Measurements from ENCODE around the gene VDR.
A peak's percentile ranks its signal among the peaks of the same experiment; 100 is the strongest.

The VDR gene

DNA sequence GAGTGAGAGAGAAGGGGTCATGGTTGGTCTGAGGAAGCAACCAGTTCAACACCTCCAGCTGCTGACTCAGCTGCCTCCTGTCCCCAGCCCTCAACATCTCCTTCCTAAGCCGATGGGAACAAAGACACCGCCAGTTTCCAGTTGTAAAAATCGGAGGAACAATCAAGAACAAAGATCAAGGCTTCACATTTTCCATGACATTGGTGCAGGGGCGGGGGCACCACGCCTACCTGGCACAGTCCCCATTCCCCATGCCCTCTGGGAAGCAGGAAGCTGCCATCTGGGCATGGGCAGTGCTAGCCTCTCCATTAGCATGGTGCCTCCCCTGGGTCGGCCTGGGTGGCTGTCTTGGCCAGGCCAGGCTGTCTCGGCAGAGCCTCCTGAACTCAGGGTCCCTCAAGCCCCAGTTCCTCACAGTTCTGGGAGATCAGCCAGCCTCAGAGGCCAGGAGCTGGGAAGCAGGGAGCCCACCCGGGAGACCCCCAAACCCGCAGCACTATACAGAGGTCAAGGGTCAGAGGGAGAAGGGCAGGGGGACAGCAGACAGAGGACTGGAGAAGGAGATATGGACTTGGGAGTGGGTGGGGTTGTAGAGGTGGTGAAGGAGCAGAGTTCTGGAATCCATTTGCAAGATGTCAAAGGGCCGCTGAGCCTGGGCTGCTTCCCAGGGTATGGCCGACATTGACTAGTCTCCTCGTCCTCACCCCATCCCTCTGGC lies 39.0 kb upstream of the VDR start:
- no peaks in the 10 kb centered on the region for H3K9me3 ChIP-seq
- H3K4me1 ChIP-seq, result peaks cover 54% of the 10 kb centered on the region
- no peak overlapping the region for H3K9ac ChIP-seq
- H3K27me3 ChIP-seq, result no peaks in the 10 kb centered on the region
- no peaks in the 10 kb centered on the region for H4K20me1 ChIP-seq
- H3K36me3 ChIP-seq, result no peaks in the 10 kb centered on the region
- TF ChIP-seq Cebpa-rat (IDR thresholded peaks at IDR 0.05), result no peak
- H3K4me2 ChIP-seq, result peak overlapping the region; percentile 97
- H3K27ac ChIP-seq, result no peak overlapping the region
- H3K4me3 ChIP-seq, result no peak overlapping the region

DNA sequence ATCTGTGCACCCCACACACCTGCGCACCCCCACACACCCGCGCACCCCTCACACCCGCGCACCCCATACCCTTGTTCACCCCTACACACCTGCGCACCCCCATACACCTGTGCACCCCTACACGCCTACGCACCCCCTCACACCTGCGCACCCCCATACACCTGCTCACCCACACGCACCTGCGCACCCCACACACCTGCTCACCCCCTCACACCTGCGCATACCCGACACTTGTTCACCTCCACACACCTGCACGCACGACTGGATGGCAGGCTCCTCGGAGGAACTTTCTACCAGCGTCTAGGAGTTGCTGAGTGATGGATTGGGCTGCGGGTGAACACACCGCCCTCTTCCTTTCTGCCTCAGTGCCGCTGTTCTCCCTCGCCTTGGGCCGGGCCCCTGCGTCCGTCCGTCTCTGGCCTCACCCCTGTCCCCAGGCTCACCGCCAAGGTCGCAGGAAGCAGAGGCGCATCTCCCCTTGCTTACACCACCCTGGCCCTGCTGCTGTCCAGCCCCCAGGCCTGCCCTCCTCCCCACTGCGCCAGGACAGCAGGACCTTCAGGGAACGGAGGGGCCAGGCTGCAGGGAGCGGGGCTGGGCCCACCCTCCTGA lies 37.9 kb upstream of the VDR start:
- Histone ChIP-seq H3K27ac (no peak overlapping the region), H3K36me3 (no peaks in the 10 kb centered on the region), H3K4me2 (peak overlapping the region; percentile 97), H3K27me3 (no peaks in the 10 kb centered on the region), H4K20me1 (no peaks in the 10 kb centered on the region), H3K9me3 (no peaks in the 10 kb centered on the region), H3K4me3 (no peak overlapping the region; the same call in 1 of the 2 replicates), H3K9ac (no peak overlapping the region), H3K4me1 (peaks cover 64% of the 10 kb centered on the region)
- TF ChIP-seq Cebpa-rat (IDR thresholded peaks at IDR 0.05), result no peak

DNA sequence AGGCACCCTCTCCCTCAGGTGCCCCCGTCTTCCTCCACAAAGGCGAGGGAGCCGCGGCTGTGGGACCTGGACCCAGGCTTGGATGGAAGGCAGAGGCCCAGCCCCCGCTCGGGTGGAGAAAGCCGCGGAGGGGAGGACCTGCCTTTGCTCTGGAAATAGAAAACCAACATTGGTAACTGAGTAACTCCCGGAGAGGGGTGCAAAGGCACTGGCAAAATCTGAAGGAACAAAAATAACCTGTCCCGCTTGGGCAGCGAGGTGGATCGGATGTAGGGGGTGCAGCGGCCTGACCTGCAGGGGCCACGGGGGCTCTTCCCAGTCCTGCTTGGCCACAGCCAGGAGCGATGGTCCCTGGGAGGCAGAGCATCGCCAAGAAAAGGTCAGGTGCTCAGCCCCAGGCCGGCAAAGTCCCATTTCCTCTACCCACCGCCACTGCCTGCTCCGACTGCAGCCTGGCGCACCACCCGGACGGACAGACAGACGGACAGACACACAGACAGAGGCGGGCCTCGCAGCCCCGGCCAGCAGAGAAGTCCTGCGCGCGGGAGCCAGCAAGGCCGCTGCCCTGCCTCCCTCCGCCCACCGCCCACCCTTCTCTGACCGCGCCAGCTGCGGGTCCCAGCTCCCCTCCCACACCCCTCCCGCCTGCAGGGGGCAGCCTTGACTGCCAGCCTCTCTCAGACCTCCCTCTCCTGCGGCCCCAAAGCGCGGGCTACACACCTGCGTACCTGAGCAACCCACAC lies 37.2 kb upstream of the VDR start:
- Histone ChIP-seq H3K9ac (peak overlapping the region; percentile 33; the same call in 1 of the 2 replicates), H3K9me3 (no peaks in the 10 kb centered on the region), H3K4me1 (peaks cover 69% of the 10 kb centered on the region), H3K4me2 (peak overlapping the region; percentile 97), H3K27ac (peak overlapping the region; percentile 72), H4K20me1 (no peaks in the 10 kb centered on the region), H3K4me3 (peak overlapping the region; percentile 61), H3K27me3 (no peaks in the 10 kb centered on the region), H3K36me3 (no peaks in the 10 kb centered on the region)
- TF ChIP-seq Cebpa-rat (IDR thresholded peaks at IDR 0.05), result no peak

DNA sequence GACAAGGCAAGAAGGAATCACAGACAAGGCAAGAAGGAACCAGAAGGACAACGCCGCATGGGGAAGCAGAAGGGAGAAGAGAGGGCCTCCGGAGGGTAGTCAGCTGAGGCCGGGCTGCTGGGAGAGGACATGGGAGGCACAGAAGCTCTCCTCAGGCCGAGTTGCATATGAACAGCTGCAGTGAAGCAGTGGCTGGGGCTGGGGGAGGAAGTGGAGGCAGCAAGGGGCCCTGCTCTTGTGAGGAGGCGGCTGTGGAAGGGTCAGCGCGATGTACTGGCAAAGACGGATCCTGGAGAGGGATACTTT lies 36.6 kb upstream of the VDR start:
- Histone ChIP-seq H3K4me3 (peak overlapping the region; percentile 61), H3K36me3 (no peaks in the 10 kb centered on the region), H3K4me1 (peaks cover 64% of the 10 kb centered on the region), H3K9ac (peak overlapping the region; percentile 33; the same call in 1 of the 2 replicates), H3K4me2 (peak overlapping the region; percentile 97), H3K9me3 (no peaks in the 10 kb centered on the region), H3K27ac (peak overlapping the region; percentile 72), H4K20me1 (no peaks in the 10 kb centered on the region), H3K27me3 (no peaks in the 10 kb centered on the region)
- no peak for TF ChIP-seq Cebpa-rat (IDR thresholded peaks at IDR 0.05)

DNA sequence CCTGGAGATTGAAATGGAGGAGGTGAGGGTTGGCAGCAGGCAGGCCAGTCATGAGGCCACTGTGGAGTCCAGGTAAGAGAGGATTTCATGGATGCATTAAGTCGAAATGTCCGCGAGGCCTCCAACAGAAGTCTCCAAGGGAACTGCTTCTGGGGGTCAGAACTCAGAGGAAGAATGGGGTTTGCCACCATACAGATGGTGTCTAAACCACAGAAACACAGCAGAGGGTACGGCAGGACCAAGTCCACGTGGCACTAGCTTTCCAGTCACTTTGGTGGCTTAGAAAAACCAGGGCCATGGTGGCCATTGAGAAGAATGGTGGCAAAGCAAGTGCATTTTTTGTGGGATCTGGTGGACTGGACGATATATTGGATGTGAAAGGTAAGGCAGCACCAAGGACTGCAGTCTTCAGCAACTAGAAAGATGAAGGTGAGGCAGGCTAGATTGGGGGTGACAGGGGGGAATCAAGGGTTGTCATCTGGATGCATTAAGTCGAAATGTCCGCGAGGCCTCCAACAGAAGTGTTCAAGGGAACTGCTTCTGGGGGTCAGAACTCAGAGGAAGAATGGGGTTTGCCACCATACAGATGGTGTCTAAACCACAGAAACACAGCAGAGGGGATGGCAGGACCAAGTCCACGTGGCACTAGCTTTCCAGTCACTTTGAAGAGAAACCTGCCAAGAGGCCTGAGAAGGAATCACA lies 36.1 kb upstream of the VDR start:
- peak overlapping the region; percentile 97 for H3K4me2 ChIP-seq
- H3K9me3 ChIP-seq, result no peaks in the 10 kb centered on the region
- no peaks in the 10 kb centered on the region for H4K20me1 ChIP-seq
- H3K4me3 ChIP-seq, result 0 out of 2 replicates have a peak overlapping the region, but pooled peaks have one; percentile 61
- peaks cover 63% of the 10 kb centered on the region for H3K4me1 ChIP-seq
- no peaks in the 10 kb centered on the region for H3K36me3 ChIP-seq
- peak overlapping the region; percentile 72 for H3K27ac ChIP-seq
- no peak overlapping the region; the same call in 1 of the 2 replicates for H3K9ac ChIP-seq
- no peak for TF ChIP-seq Cebpa-rat (IDR thresholded peaks at IDR 0.05)
- H3K27me3 ChIP-seq, result no peaks in the 10 kb centered on the region

DNA sequence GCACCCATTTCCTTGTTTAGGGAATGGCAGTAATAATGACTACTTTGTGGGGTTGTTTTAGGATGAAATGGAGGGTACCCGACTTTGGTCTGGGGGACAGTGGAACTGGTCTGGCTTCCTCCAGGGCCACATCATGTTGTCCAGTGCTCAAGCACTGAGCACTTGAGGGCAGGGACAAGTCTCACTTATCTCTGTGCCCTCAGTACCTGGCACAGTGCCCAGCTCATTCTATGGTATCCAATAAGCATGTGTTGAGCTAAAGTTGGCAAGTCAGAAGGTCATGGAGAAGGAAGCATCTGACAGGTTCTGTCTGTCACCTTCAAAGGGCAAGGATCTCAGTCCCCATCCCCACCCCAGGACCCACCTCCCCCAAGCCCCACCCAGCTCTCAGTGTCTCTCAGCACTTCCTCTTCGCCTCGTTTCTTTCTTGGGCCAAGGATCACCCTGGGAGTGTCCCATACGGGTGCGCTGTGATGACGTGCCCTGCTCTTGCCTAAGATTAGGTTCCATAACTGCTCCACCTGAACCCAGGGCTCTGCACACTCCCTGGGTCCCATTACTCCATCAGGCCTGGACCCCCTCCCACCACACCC lies 34.3 kb upstream of the VDR start:
- Histone ChIP-seq H3K9me3 (no peaks in the 10 kb centered on the region), H3K4me2 (peak overlapping the region; percentile 73), H3K27me3 (no peaks in the 10 kb centered on the region), H3K4me1 (peaks cover 63% of the 10 kb centered on the region), H3K36me3 (no peaks in the 10 kb centered on the region), H3K4me3 (no peak overlapping the region), H3K9ac (no peak overlapping the region), H4K20me1 (no peaks in the 10 kb centered on the region), H3K27ac (peak overlapping the region; percentile 41; the same call in 1 of the 2 replicates)
- TF ChIP-seq Cebpa-rat (IDR thresholded peaks at IDR 0.05), result no peak

DNA sequence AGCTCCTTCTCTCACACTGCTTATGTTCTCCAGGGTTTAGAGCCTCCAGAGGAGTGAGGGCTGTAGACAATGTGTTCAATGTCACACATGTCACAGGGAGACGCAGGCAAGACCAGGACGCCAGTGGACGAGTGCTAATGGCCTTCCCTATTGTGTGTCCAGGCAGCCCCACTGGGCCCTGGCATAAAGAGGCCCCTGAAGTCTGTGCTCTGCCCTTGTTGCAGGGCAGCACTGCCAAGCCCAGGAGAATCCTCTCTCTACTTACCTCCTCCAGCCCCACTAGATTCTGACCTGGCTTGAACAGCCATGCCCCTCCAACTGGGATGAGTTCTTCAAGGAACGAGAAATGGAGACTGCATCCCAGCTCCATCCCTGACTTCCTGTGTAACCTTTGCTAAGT lies 33.8 kb upstream of the VDR start:
- Histone ChIP-seq H3K9ac (no peak overlapping the region), H3K9me3 (no peaks in the 10 kb centered on the region), H3K4me1 (peaks cover 59% of the 10 kb centered on the region), H3K4me2 (peak overlapping the region; percentile 73), H3K27ac (peak overlapping the region; percentile 41; the same call in 1 of the 2 replicates), H3K36me3 (no peaks in the 10 kb centered on the region), H3K4me3 (no peak overlapping the region), H4K20me1 (no peaks in the 10 kb centered on the region), H3K27me3 (no peaks in the 10 kb centered on the region)
- TF ChIP-seq Cebpa-rat (IDR thresholded peaks at IDR 0.05), result no peak

DNA sequence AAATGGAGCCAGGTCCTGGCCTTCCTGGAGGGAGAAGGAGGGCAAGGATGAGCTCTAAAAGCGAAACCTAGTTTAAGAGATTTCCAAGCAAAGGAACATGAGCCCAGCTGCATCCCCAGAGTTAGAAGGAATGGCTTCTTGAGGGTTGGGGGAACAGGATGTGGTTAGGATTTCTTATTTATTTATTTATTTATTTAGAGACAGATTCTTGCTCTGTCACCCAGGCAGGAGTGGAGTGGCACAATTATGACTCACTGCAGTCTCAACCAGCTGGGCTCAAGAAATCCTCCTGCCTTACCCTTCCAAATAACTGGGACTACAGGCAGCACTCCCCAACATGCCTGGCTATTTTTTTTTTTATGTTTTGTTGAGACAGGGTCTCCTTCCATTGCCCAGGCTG lies 33.3 kb upstream of the VDR start:
- no peak for TF ChIP-seq Cebpa-rat (IDR thresholded peaks at IDR 0.05)
- no peak overlapping the region for H3K9ac ChIP-seq
- H3K36me3 ChIP-seq, result no peaks in the 10 kb centered on the region
- no peak overlapping the region for H3K4me3 ChIP-seq
- peak overlapping the region; percentile 41; the same call in 1 of the 2 replicates for H3K27ac ChIP-seq
- peak overlapping the region; percentile 73 for H3K4me2 ChIP-seq
- H4K20me1 ChIP-seq, result no peaks in the 10 kb centered on the region
- no peaks in the 10 kb centered on the region for H3K27me3 ChIP-seq
- peaks cover 54% of the 10 kb centered on the region for H3K4me1 ChIP-seq
- no peaks in the 10 kb centered on the region for H3K9me3 ChIP-seq

DNA sequence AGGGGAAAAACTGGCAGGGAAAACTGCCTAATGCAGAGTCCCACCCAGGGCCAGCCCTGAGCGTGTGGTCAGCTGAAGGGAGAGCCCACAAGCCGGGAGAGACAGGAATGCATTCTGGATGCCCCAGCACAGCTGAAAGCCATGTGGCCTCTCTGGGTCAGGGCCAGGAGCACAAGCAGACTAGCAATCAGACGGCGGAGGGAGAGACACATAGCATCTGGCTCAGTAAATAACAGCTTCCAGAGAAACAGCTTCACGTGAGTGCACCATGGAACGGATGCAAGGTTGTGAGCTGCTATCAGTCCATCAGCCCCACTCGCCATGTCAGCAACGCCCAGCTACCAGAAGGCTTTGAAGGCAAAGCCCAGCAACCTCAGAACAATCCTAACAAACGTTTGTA lies 30.4 kb upstream of the VDR start:
- no peak overlapping the region for H3K4me3 ChIP-seq
- no peaks in the 10 kb centered on the region for H4K20me1 ChIP-seq
- no peak for TF ChIP-seq Cebpa-rat (IDR thresholded peaks at IDR 0.05)
- peaks cover 25% of the 10 kb centered on the region for H3K4me1 ChIP-seq
- no peaks in the 10 kb centered on the region for H3K36me3 ChIP-seq
- H3K27ac ChIP-seq, result no peak overlapping the region
- H3K4me2 ChIP-seq, result no peak overlapping the region
- H3K27me3 ChIP-seq, result no peaks in the 10 kb centered on the region
- H3K9ac ChIP-seq, result no peak overlapping the region
- H3K9me3 ChIP-seq, result no peaks in the 10 kb centered on the region
